HepG2 (cell line): Measurements from ENCODE around the gene ITGB1. TPM values are rescaled to one million over a fixed set of nuclear protein-coding genes. Genes with fewer than 3 reads are reported as not detected.

Source experiments
- ATAC-seq: fragments of 200-7000 bp; cut with Tn5 transposase; 3 replicates; pipeline ENCODE4 v1.9.1; 2020; ENCODE audit warnings: mild to moderate bottlenecking, moderate library complexity
- BruUV-seq: library from RNA; stranded (reverse); fragments of 400-500 nt; replicated peaks from 2 replicates; lab custom pipeline; 2021; lab: Mats Ljungman, UMichigan
- CTCF ChIA-PET: fragments of 300-600 bp; formaldehyde crosslinking; extraction: SDS; loops from one replicate; lab custom pipeline; 2021; ENCODE audit warnings: low total read pairs, inconsistent platforms, low intra/inter-chr PET ratio; lab: Yijun Ruan, JAX
- POLR2A ChIA-PET: fragments of 350-600 bp; sonication (Branson Sonifier 250); formaldehyde crosslinking; loops from one replicate; lab custom pipeline; 2020; ENCODE audit warnings: antibody characterized with exemption, inconsistent platforms; lab: Yijun Ruan, JAX
- DNase-seq: peaks from one replicate; pipeline ENCODE4 v3.0.0-alpha.2; 2015; ENCODE audit warnings: low spot score
- FAIRE-seq: peaks from 3 replicates; lab custom pipeline; 2011; peaks lifted over from hg19 to GRCh38; lab: Jason Lieb, UNC
- H2AFZ ChIP-seq: one replicate; pipeline ENCODE4 v1.6.1; 2011; ENCODE audit warnings: low read length, inconsistent platforms
- H3K27ac ChIP-seq: fragments of 300-600 bp; 3 replicates; pipeline ENCODE4 v1.8.0; 2011; ENCODE audit warnings: mixed run types, mild to moderate bottlenecking, mixed read lengths, low read length, inconsistent platforms; ENCODE audit not compliant: insufficient read depth; ENCODE audit errors: extremely low read length
- H3K27me3 ChIP-seq, 2 experiments: fragments of 200-600 bp in 1 of 2; 2 replicates in 1 of 2; 3 replicates in 1 of 2; pipeline versions ENCODE4 v1.6.0 to v1.8.0; 2011; ENCODE audit warnings: low read length in 2 of 2, mild to moderate bottlenecking in 2 of 2, moderate library complexity in 2 of 2, inconsistent platforms in 1 of 2; ENCODE audit not compliant: insufficient read depth in 2 of 2, control insufficient read depth in 1 of 2
- H3K36me3 ChIP-seq, 2 experiments: fragments of 200-600 bp in 1 of 2; replicated peaks in 1 of 2; 2 replicates in 1 of 2; 3 replicates in 1 of 2; pipeline versions ENCODE4 v1.5.1 to v1.8.0; 2011; ENCODE audit warnings: low read length in 2 of 2, inconsistent platforms in 1 of 2; ENCODE audit not compliant: insufficient read depth in 2 of 2, control insufficient read depth in 1 of 2
- H3K4me1 ChIP-seq: 2 replicates; pipeline ENCODE4 v1.5.1; 2012; ENCODE audit warnings: low read length, inconsistent platforms; ENCODE audit not compliant: insufficient read depth
- H3K4me2 ChIP-seq: 2 replicates; pipeline ENCODE4 v1.6.0; 2011; ENCODE audit warnings: low read depth, low read length, inconsistent platforms
- H3K4me3 ChIP-seq, 3 experiments: fragments of 200-600 bp in 1 of 3; sonication (generic), shearing (Covaris generic) in 1 of 3; replicated peaks in 1 of 3; 2 replicates each; pipeline ENCODE4 v1.5.1; 2011 to 2016; ENCODE audit warnings: low read length in 3 of 3, inconsistent platforms in 2 of 3, low read depth in 2 of 3, mild to moderate bottlenecking in 2 of 3, control low read depth in 1 of 3, mixed read lengths in 1 of 3; ENCODE audit not compliant: insufficient read depth in 1 of 3
- H3K79me2 ChIP-seq: one replicate; pipeline ENCODE4 v1.6.1; 2011; ENCODE audit warnings: low read length, inconsistent platforms; ENCODE audit not compliant: insufficient read depth
- H3K9ac ChIP-seq: 2 replicates; pipeline ENCODE4 v1.6.0; 2011; ENCODE audit warnings: mild to moderate bottlenecking, low read depth, low read length, inconsistent platforms; ENCODE audit not compliant: insufficient read depth
- H3K9me3 ChIP-seq: 2 replicates; pipeline ENCODE4 v1.5.1; 2012; ENCODE audit warnings: mild to moderate bottlenecking, low read length
- H4K20me1 ChIP-seq: 2 replicates; pipeline ENCODE4 v1.6.0; 2011; ENCODE audit warnings: inconsistent platforms, mild to moderate bottlenecking, low read length, moderate library complexity; ENCODE audit not compliant: insufficient read depth
- CENPX ChIP-seq: sonication (generic); formaldehyde crosslinking; IDR thresholded peaks from 2 replicates; pipeline ENCODE4 v1.9.0; 2021; ENCODE audit warnings: mild to moderate bottlenecking, missing genetic modification reagents, moderate library complexity
- CREB1 ChIP-seq, 2 experiments: fragments of 450-650 bp in 1 of 2; IDR thresholded peaks; 2 replicates each; pipeline ENCODE4 v1.6.1; 2016 to 2017; ENCODE audit warnings: control low read depth in 1 of 2, mild to moderate bottlenecking in 1 of 2, missing compliant biosample characterization in 1 of 2, missing genetic modification characterization in 1 of 2
- FOSL2 ChIP-seq: sonication (generic); formaldehyde crosslinking; IDR thresholded peaks from 2 replicates; pipeline ENCODE4 v1.4.0; 2020; ENCODE audit warnings: missing genetic modification reagents
- GATAD1 ChIP-seq: IDR thresholded peaks from 2 replicates; pipeline ENCODE4 v1.6.1; 2016; ENCODE audit warnings: missing genetic modification reagents, missing compliant biosample characterization
- IKZF5 ChIP-seq: IDR thresholded peaks from 2 replicates; pipeline ENCODE4 v1.6.1; 2018; ENCODE audit warnings: missing genetic modification reagents, mild to moderate bottlenecking, missing compliant biosample characterization
- KLF15 ChIP-seq: sonication (generic); formaldehyde crosslinking; IDR thresholded peaks from 2 replicates; pipeline ENCODE4 v1.8.1; 2023; ENCODE audit warnings: borderline replicate concordance, mild to moderate bottlenecking, inconsistent platforms, missing genetic modification reagents, mixed read lengths
- LRRFIP1 ChIP-seq: sonication (generic); formaldehyde crosslinking; conservative IDR thresholded peaks from 2 replicates; pipeline ENCODE4 v1.4.0; 2020; ENCODE audit warnings: missing genetic modification reagents
- MLX ChIP-seq: IDR thresholded peaks from 2 replicates; pipeline ENCODE4 v1.6.1; 2016
- PRMT3 ChIP-seq: sonication (generic); formaldehyde crosslinking; IDR thresholded peaks from 2 replicates; pipeline ENCODE4 v1.8.1; 2022; ENCODE audit warnings: low read depth, mild to moderate bottlenecking, moderate library complexity, missing genetic modification reagents, borderline replicate concordance
- RBM22 ChIP-seq: fragments of 200-400 bp; formaldehyde crosslinking; optimal IDR thresholded peaks from 2 replicates; pipeline ENCODE3; 2017; ENCODE audit warnings: mild to moderate bottlenecking, low read length, moderate library complexity
- YEATS2 ChIP-seq: sonication (generic); formaldehyde crosslinking; IDR thresholded peaks from 2 replicates; pipeline ENCODE4 v1.4.0; 2020; ENCODE audit warnings: missing genetic modification reagents, borderline replicate concordance
- ZNF510 ChIP-seq: sonication (generic); formaldehyde crosslinking; IDR thresholded peaks from 2 replicates; pipeline ENCODE4 v1.4.0; 2020; ENCODE audit warnings: low read depth, mild to moderate bottlenecking, missing genetic modification reagents
- ZNF577 ChIP-seq: sonication (generic); formaldehyde crosslinking; IDR thresholded peaks from 2 replicates; pipeline ENCODE4 v1.4.0; 2020; ENCODE audit warnings: mild to moderate bottlenecking, low read depth, missing genetic modification reagents, borderline replicate concordance
- WGBS: methylation state at CpG from one replicate; pipeline ENCODE4 v1.1.6; 2017; ENCODE audit warnings: low lambda C conversion rate; 5-methylcytosine and 5-hydroxymethylcytosine counted together
- in situ Hi-C: cut with HindIII; loops from 2 replicates; pipeline ENCODE4 v1.10.0; 2017; ENCODE audit warnings: low pct_unique_long_range_greater_than_20kb; ENCODE audit not compliant: extremely low pct_ligation_motif_present
- intact Hi-C: fragments of 100-400 bp; cut with micrococcal nuclease; formaldehyde crosslinking; loops from one replicate; pipeline ENCODE4 v1.10.0; 2022; ENCODE audit not compliant: unreplicated experiment
- polyA plus RNA-seq, 8 experiments: library from polyadenylated mRNA; depleted of rRNA in 3 of 8; stranded (reverse) in 7 of 8; unstranded in 1 of 8; fragments of >200 nt; fragmentation: Illumina TruSeq in 4 of 8; extraction: Trizol in 4 of 8; gene quantifications; 2 replicates each; pipeline versions ENCODE4 v1.2.1 to v1.2.3, GENCODE V29; 2011 to 2016; ENCODE audit warnings: low read depth in 4 of 8, missing spikeins in 1 of 8, mixed read lengths in 1 of 8; ENCODE audit not compliant: insufficient read depth in 1 of 8
- total RNA-seq, 5 experiments: library from RNA; depleted of rRNA; stranded (reverse); fragments of >200 nt; fragmentation: Illumina TruSeq; extraction: Trizol; gene quantifications; 2 replicates each; pipeline ENCODE4 v1.2.3, GENCODE V29; 2016; ENCODE audit warnings: low read depth in 1 of 5

Gene ITGB1
- total and polyA plus RNA-seq, 2 of the 13 experiments (the other 11 are each of a cell fraction or from before 2014, with no cell fraction given), result 190 to 204 TPM

- FAIRE-seq, result no peak
- no peak overlapping the region for H3K4me2 ChIP-seq
- CTCF ChIA-PET, result no interaction called here
- H3K4me3 ChIP-seq, result no peak overlapping the region
- H3K36me3 ChIP-seq, result no peaks in the 10 kb centered on the region
- H3K27ac ChIP-seq, result no peak overlapping the region
- TF ChIP-seq RBM22 (no peak), MLX (CRISPR knock-in tag) (no peak), CREB1 (IDR thresholded peaks at IDR 0.05) (no peak), CREB1 (CRISPR knock-in tag; IDR thresholded peaks at IDR 0.05) (no peak), ZNF510 (CRISPR knock-in tag) (no peak), FOSL2 (CRISPR knock-in tag) (no peak), PRMT3 (CRISPR knock-in tag) (no peak), KLF15 (CRISPR knock-in tag) (no peak), IKZF5 (CRISPR knock-in tag) (no peak), ZNF577 (CRISPR knock-in tag) (no peak), CENPX (CRISPR knock-in tag) (no peak), GATAD1 (CRISPR knock-in tag) (no peak), LRRFIP1 (no peak), YEATS2 (CRISPR knock-in tag) (no peak)
- TF ChIP-seq, all 625 proteins: peak for 0
- 52% methylated on average over 1 of the region's 1 CpG for WGBS
- H4K20me1 ChIP-seq, result no peaks in the 10 kb centered on the region
- no TSS peak for BruUV-seq
- H3K9me3 ChIP-seq, result no peaks in the 10 kb centered on the region
- DNase-seq, result no peak
- in situ Hi-C loops, result no loop called here
- H3K79me2 ChIP-seq, result no peaks in the 10 kb centered on the region
- POLR2A ChIA-PET, result no interaction called here
- H3K4me1 ChIP-seq, result no peaks in the 10 kb centered on the region
- H3K27me3 ChIP-seq, result no peaks in the 10 kb centered on the region; a peak in 1 of 5 replicates
- intact Hi-C loops, result no loop called here
- H2AFZ ChIP-seq, result no peak overlapping the region
- no peak for ATAC-seq
- no peak overlapping the region for H3K9ac ChIP-seq
Measured at GRCh38 chr10:32889631-32890212, 68.3 kb downstream of the ITGB1 start.
